GM21515 (cell line): ENCODE results near the gene ZNF566.

Experiments
- ATAC-seq: cut with Tn5 transposase; IDR thresholded peaks from one replicate; pipeline ENCODE4 v1.9.1; 2021; ENCODE audit not compliant: unreplicated experiment

ZNF566 gene

GRCh38 chr19:36449059-36449670 lies 40.2 kb downstream of the ZNF566 start:
- no peak for ATAC-seq

- no peak for ATAC-seq
These were observed 48.0 kb downstream of the ZNF566 start for GRCh38 chr19:36441339-36441738.

GRCh38 chr19:36436531-36436930 lies 52.8 kb downstream of the ZNF566 start:
- ATAC-seq = no peak

GRCh38 chr19:36423925-36424324 lies 65.4 kb downstream of the ZNF566 start:
- ATAC-seq = no peak

GRCh38 chr19:36421749-36422481 lies 67.4 kb downstream of the ZNF566 start:
- ATAC-seq = no peak

- ATAC-seq = no peak
These were observed 68.2 kb downstream of the ZNF566 start for GRCh38 chr19:36420961-36421748.

GRCh38 chr19:36418287-36419001 lies 70.9 kb downstream of the ZNF566 start, which contains the start of gene ZFP82:
ZFP82 (minus strand) TSS chr19:36418644; CDS start chr19:36409789, 8,855 bp downstream.
- peak; percentile 92 for ATAC-seq

- no peak for ATAC-seq
These were observed 71.5 kb downstream of the ZNF566 start for GRCh38 chr19:36417752-36418286.

- no peak for ATAC-seq
These were observed 79.5 kb downstream of the ZNF566 start for GRCh38 chr19:36409841-36410240.

- no peak for ATAC-seq
These were observed 81.3 kb downstream of the ZNF566 start for GRCh38 chr19:36408101-36408500.

- ATAC-seq = no peak
These were observed 84.9 kb downstream of the ZNF566 start for GRCh38 chr19:36404498-36404897.

- no peak for ATAC-seq
These were observed 87.9 kb downstream of the ZNF566 start for GRCh38 chr19:36401475-36401874.

- ATAC-seq = no peak
These were observed 90.8 kb downstream of the ZNF566 start for GRCh38 chr19:36398571-36398970.
